GM18951 (cell line): Measurements from ENCODE around the gene FHIT.

Experiments used
- POLR2A ChIP-seq: IDR thresholded peaks from 4 replicates; pipeline ENCODE4 v1.6.1; 2011; ENCODE audit warnings: mild to moderate bottlenecking; ENCODE audit not compliant: insufficient read length, insufficient read depth; ENCODE audit errors: extremely low read depth
- in situ Hi-C: fragments of 300-500 bp; cut with MboI; formaldehyde crosslinking; loops from one replicate; pipeline ENCODE4 v1.12.0; 2022; ENCODE audit warnings: low sequenced_read_pairs, mixed read lengths, inconsistent platforms; ENCODE audit not compliant: unreplicated experiment

The FHIT gene

GRCh38 chr3:60333710-60334109 lies 917.5 kb downstream of the FHIT start:
- in situ Hi-C loops: no loop called here
- no peak for TF ChIP-seq POLR2A

- TF ChIP-seq POLR2A: no peak
- in situ Hi-C loops: no loop called here
Observed at GRCh38 chr3:60330107-60330506, 921.1 kb downstream of the FHIT start.

GRCh38 chr3:60325610-60326170 lies 925.6 kb downstream of the FHIT start:
- no peak for TF ChIP-seq POLR2A
- in situ Hi-C loops: no loop called here

- no peak for TF ChIP-seq POLR2A
- in situ Hi-C loops: no loop called here
Observed at GRCh38 chr3:60323651-60324050, 927.6 kb downstream of the FHIT start.

- no peak for TF ChIP-seq POLR2A
- in situ Hi-C loops: no loop called here
Observed at GRCh38 chr3:60323180-60323579, 928.1 kb downstream of the FHIT start.

- no peak for TF ChIP-seq POLR2A
- in situ Hi-C loops: no loop called here
Observed at GRCh38 chr3:60322298-60322856, 928.9 kb downstream of the FHIT start.

- in situ Hi-C loops: no loop called here
- TF ChIP-seq POLR2A: no peak
Observed at GRCh38 chr3:60319179-60319858, 931.9 kb downstream of the FHIT start.

- in situ Hi-C loops: no loop called here
- TF ChIP-seq POLR2A: no peak
Observed at GRCh38 chr3:60316121-60316797, 935.0 kb downstream of the FHIT start.

- no peak for TF ChIP-seq POLR2A
- in situ Hi-C loops: no loop called here
Observed at GRCh38 chr3:60313951-60314461, 937.2 kb downstream of the FHIT start.

- in situ Hi-C loops: no loop called here
- TF ChIP-seq POLR2A: no peak
Observed at GRCh38 chr3:60313231-60313798, 937.9 kb downstream of the FHIT start.

GRCh38 chr3:60309539-60310268 lies 941.5 kb downstream of the FHIT start:
- TF ChIP-seq POLR2A: no peak
- in situ Hi-C loops: no loop called here

GRCh38 chr3:60308808-60309207 lies 942.4 kb downstream of the FHIT start:
- in situ Hi-C loops: no loop called here

GRCh38 chr3:60307562-60308199 lies 943.6 kb downstream of the FHIT start:
- in situ Hi-C loops: no loop called here
- TF ChIP-seq POLR2A: no peak

More at GRCh38 chr3:60308808-60309207, 942.4 kb downstream of the FHIT start:
- TF ChIP-seq POLR2A: no peak

- in situ Hi-C loops: no loop called here
- TF ChIP-seq POLR2A: no peak
Observed at GRCh38 chr3:60304112-60304511, 947.1 kb downstream of the FHIT start.
